Measurements from ENCODE around the gene CLDN7. TPM values are rescaled to one million over a fixed set of nuclear protein-coding genes. Genes with fewer than 3 reads are reported as not detected.

CLDN7 gene
- total RNA-seq, 1 experiment from 2014 or later = 177 TPM

GRCh38 chr17:7238420-7239090, 23.7 kb downstream of the CLDN7 start:
- H3K27ac Mint-ChIP-seq = peak overlapping the region; percentile 95 to 99 (median 97); a peak in 6 of 7 replicates
- H3K27me3 ChIP-seq (ENCODE audit: insufficient read depth, low read length) = no peaks in the 10 kb centered on the region
- no peaks in the 10 kb centered on the region; the same call in 1 of the 2 replicates for H3K27me3 Mint-ChIP-seq (ENCODE audit: low read depth)
- H3K79me2 ChIP-seq (ENCODE audit: insufficient read depth, low read length) = peaks cover 9% of the 10 kb centered on the region; the same call in 1 of the 2 replicates
- DNase-seq = peak; percentile 58
- no peaks in the 10 kb centered on the region for H4K20me1 ChIP-seq (ENCODE audit: control insufficient read depth, insufficient read depth, insufficient read length)
- no peak for TF ChIP-seq CTCF (conservative IDR thresholded peaks at IDR 0.05)
- H2AFZ ChIP-seq (ENCODE audit: low read length) = no peak overlapping the region
- H2BK120ac ChIP-seq (ENCODE audit: low read depth, low read length, poor library complexity, severe bottlenecking) = no peak overlapping the region
- no peak overlapping the region for H2BK12ac ChIP-seq (ENCODE audit: insufficient read length, low read depth, low read length)
- no peaks in the 10 kb centered on the region for H3K4me1 ChIP-seq (ENCODE audit: insufficient read depth, low read length)
- peak overlapping the region; percentile 53 for H3K4me2 ChIP-seq (ENCODE audit: insufficient read depth, insufficient read length, low read length)
- no peaks in the 10 kb centered on the region for H3K9me3 ChIP-seq (ENCODE audit: control insufficient read depth, low read depth, low read length)
- WGBS (ENCODE audit: extremely low coverage, insufficient read length, low lambda C conversion rate) = no CpG with 5 or more reads among the region's 39 CpGs
- H4K91ac ChIP-seq (ENCODE audit: insufficient read length, low read depth, low read length) = no peak overlapping the region
- peaks cover 33 to 59% (median 49%) of the 10 kb centered on the region in 3 experiments for H3K36me3 Mint-ChIP-seq (ENCODE audit: insufficient read depth in 1 of 3, low read depth in 3 of 3)
- peak overlapping the region; percentile 95 to 97 for H3K4me3 Mint-ChIP-seq
- no peak overlapping the region for H2BK20ac ChIP-seq (ENCODE audit: low read depth, low read length, poor library complexity, severe bottlenecking)
- peaks cover 42 to 55% of the 10 kb centered on the region in 2 experiments for H3K4me1 Mint-ChIP-seq
- H3K27ac ChIP-seq (ENCODE audit: insufficient read length, low read depth, low read length) = no peak overlapping the region
- H3K9ac ChIP-seq (ENCODE audit: extremely low read depth, insufficient read length, low read length) = peak overlapping the region; percentile 72
- no peak overlapping the region for H3T11ph ChIP-seq (ENCODE audit: low read length)
- H3K18ac ChIP-seq (ENCODE audit: insufficient read length, low read depth, low read length) = peak overlapping the region; percentile 51
- peaks cover 9% of the 10 kb centered on the region for H3K79me1 ChIP-seq (ENCODE audit: insufficient read depth, low read depth, low read length, poor library complexity, severe bottlenecking)
- peaks cover 0 to 2% of the 10 kb centered on the region in 2 experiments; a peak in 2 of 5 replicates for H3K9me3 Mint-ChIP-seq
- no peak overlapping the region for H2AK5ac ChIP-seq (ENCODE audit: insufficient read length, low read length)
- no peak overlapping the region for H4K8ac ChIP-seq (replicated peaks; ENCODE audit: insufficient read length, low read depth, low read length)
- peaks cover 11% of the 10 kb centered on the region for H3K23me2 ChIP-seq (ENCODE audit: insufficient read length, low read depth, low read length, poor library complexity, severe bottlenecking)
- no peak overlapping the region for H2BK15ac ChIP-seq (ENCODE audit: low read depth, low read length)
- no peak overlapping the region for H3K56ac ChIP-seq (ENCODE audit: insufficient read length, low read depth, low read length)
- H3K23ac ChIP-seq (ENCODE audit: insufficient read length, low read depth, low read length) = no peak overlapping the region
- no peak overlapping the region for H3K4ac ChIP-seq (ENCODE audit: low read depth, low read length)
- no peak overlapping the region for H4K5ac ChIP-seq (ENCODE audit: insufficient read length, low read depth, low read length)
- H2BK5ac ChIP-seq (ENCODE audit: insufficient read length, low read length) = no peak overlapping the region
- H3K14ac ChIP-seq (ENCODE audit: insufficient read depth, low read length) = peak overlapping the region; percentile 66

All from H9 (cell line).